WTC11 (cell line): ENCODE data around the gene CALR3. TPM values are rescaled to one million over a fixed set of nuclear protein-coding genes. Genes with fewer than 3 reads are reported as not detected.

Experiments used
- ATAC-seq: fragments of 200-7000 bp; cut with Tn5 transposase; 2 replicates; pipeline ENCODE4 v1.10.0; 2021; ENCODE audit warnings: mild to moderate bottlenecking, moderate library complexity
- CTCF ChIA-PET: fragments of 300-600 bp; sonication (Branson Sonifier 250); formaldehyde crosslinking; loops from one replicate; lab custom pipeline; 2021; ENCODE audit warnings: antibody characterized with exemption; lab: Charles Lee
- POLR2A ChIA-PET: fragments of 350-600 bp; sonication (Branson Sonifier 250); formaldehyde crosslinking; loops from one replicate; lab custom pipeline; 2021; ENCODE audit warnings: antibody characterized with exemption; lab: Charles Lee
- DNase-seq: peaks from one replicate; pipeline ENCODE4 v3.0.0; 2021; ENCODE audit warnings: low spot score
- H3K27ac Mint-ChIP-seq: 2 replicates; pipeline ENCODE4 v1.8.0; 2021; ENCODE audit warnings: mixed read lengths
- H3K27me3 Mint-ChIP-seq: 2 replicates; pipeline ENCODE4 v1.8.0; 2021; ENCODE audit warnings: low read depth, mild to moderate bottlenecking, moderate library complexity, mixed read lengths
- H3K36me3 Mint-ChIP-seq: 2 replicates; pipeline ENCODE4 v1.8.0; 2021; ENCODE audit warnings: mixed read lengths
- H3K4me1 Mint-ChIP-seq: 2 replicates; pipeline ENCODE4 v1.8.0; 2022; ENCODE audit warnings: mixed read lengths
- H3K4me3 Mint-ChIP-seq: 2 replicates; pipeline ENCODE4 v1.8.0; 2021; ENCODE audit warnings: mild to moderate bottlenecking, moderate library complexity, mixed read lengths
- H3K9me3 Mint-ChIP-seq: 2 replicates; pipeline ENCODE4 v1.8.0; 2021; ENCODE audit warnings: mixed read lengths
- ATF1 ChIP-seq: sonication (generic); formaldehyde crosslinking; IDR thresholded peaks from 2 replicates; pipeline ENCODE4 v1.8.1; 2023; ENCODE audit warnings: mild to moderate bottlenecking, moderate library complexity, missing genetic modification reagents
- E2F4 ChIP-seq: sonication (generic); formaldehyde crosslinking; IDR thresholded peaks from 2 replicates; pipeline ENCODE4 v1.8.1; 2022; ENCODE audit warnings: low read depth, mild to moderate bottlenecking, moderate library complexity, missing genetic modification reagents, borderline replicate concordance
- ELF4 ChIP-seq: sonication (generic); formaldehyde crosslinking; IDR thresholded peaks from 2 replicates; pipeline ENCODE4 v1.8.1; 2022; ENCODE audit warnings: low read depth, mild to moderate bottlenecking, moderate library complexity, missing genetic modification reagents
- GRHL2 ChIP-seq: fragments of 250-450 bp; sonication (Bioruptor Pico); IDR thresholded peaks from 2 replicates; pipeline ENCODE4 v1.8.0; 2022; ENCODE audit warnings: mild to moderate bottlenecking, moderate library complexity; ENCODE audit not compliant: insufficient replicate concordance, severe bottlenecking
- GTF2I ChIP-seq: fragments of 250-450 bp; sonication (Bioruptor Pico); conservative IDR thresholded peaks from 2 replicates; pipeline ENCODE4 v1.4.0; 2021; ENCODE audit warnings: mild to moderate bottlenecking
- IRF1 ChIP-seq: sonication (generic); formaldehyde crosslinking; IDR thresholded peaks from 2 replicates; pipeline ENCODE4 v1.8.0; 2023; ENCODE audit warnings: missing genetic modification reagents
- KAT7 ChIP-seq: sonication (generic); formaldehyde crosslinking; IDR thresholded peaks from 2 replicates; pipeline ENCODE4 v1.8.1; 2023; ENCODE audit warnings: missing genetic modification reagents, mild to moderate bottlenecking, borderline replicate concordance
- NFYB ChIP-seq: sonication (generic); formaldehyde crosslinking; conservative IDR thresholded peaks from 2 replicates; pipeline ENCODE4 v1.8.0; 2022; ENCODE audit warnings: low read depth, missing genetic modification reagents
- OVOL2 ChIP-seq: fragments of 250-450 bp; sonication (Bioruptor Pico); IDR thresholded peaks from 2 replicates; pipeline ENCODE4 v1.9.0; 2021; ENCODE audit warnings: mild to moderate bottlenecking, borderline replicate concordance
- ZNF121 ChIP-seq: sonication (generic); formaldehyde crosslinking; IDR thresholded peaks from 2 replicates; pipeline ENCODE4 v1.8.0; 2023; ENCODE audit warnings: missing genetic modification reagents
- ZNF138 ChIP-seq: sonication (generic); formaldehyde crosslinking; conservative IDR thresholded peaks from 2 replicates; pipeline ENCODE4 v1.8.1; 2022; ENCODE audit warnings: mild to moderate bottlenecking, moderate library complexity, missing genetic modification reagents
- ZNF219 ChIP-seq: sonication (generic); formaldehyde crosslinking; IDR thresholded peaks from 2 replicates; pipeline ENCODE4 v1.8.0; 2023; ENCODE audit warnings: missing genetic modification reagents, mild to moderate bottlenecking, borderline replicate concordance
- ZNF317 ChIP-seq: sonication (generic); formaldehyde crosslinking; IDR thresholded peaks from 2 replicates; pipeline ENCODE4 v1.8.1; 2023; ENCODE audit warnings: low read depth, mild to moderate bottlenecking, moderate library complexity, missing genetic modification reagents, borderline replicate concordance
- ZNF416 ChIP-seq: fragments of 250-450 bp; sonication (Bioruptor Pico); IDR thresholded peaks from 2 replicates; pipeline ENCODE4 v1.9.0; 2021; ENCODE audit warnings: mild to moderate bottlenecking, inconsistent platforms
- ZNF671 ChIP-seq: fragments of 250-450 bp; sonication (Bioruptor Pico); IDR thresholded peaks from 2 replicates; pipeline ENCODE4 v1.8.0; 2021; ENCODE audit warnings: mild to moderate bottlenecking
- ZSCAN18 ChIP-seq: fragments of 250-450 bp; sonication (Bioruptor Pico); IDR thresholded peaks from 2 replicates; pipeline ENCODE4 v2.1.2; 2022; ENCODE audit warnings: mild to moderate bottlenecking, moderate library complexity
- total RNA-seq: library from RNA; stranded (reverse); gene quantifications from 3 replicates; pipeline ENCODE4 v1.2.3, GENCODE V29; 2021
- TF ChIP-seq, protein P1 (sequence below): sonication (generic); formaldehyde crosslinking; IDR thresholded peaks from 2 replicates; pipeline ENCODE4 v1.8.0; 2022; ENCODE audit warnings: missing genetic modification reagents
- TF ChIP-seq, protein P2 (sequence below): sonication (generic); formaldehyde crosslinking; IDR thresholded peaks from 2 replicates; pipeline ENCODE4 v1.8.1; 2023; ENCODE audit warnings: mild to moderate bottlenecking, missing genetic modification reagents, borderline replicate concordance
- TF ChIP-seq, protein P3 (sequence below): sonication (generic); formaldehyde crosslinking; IDR thresholded peaks from 2 replicates; pipeline ENCODE4 v1.8.0; 2022; ENCODE audit warnings: mild to moderate bottlenecking, missing genetic modification reagents

Gene CALR3
- total RNA-seq, 1 experiment from 2014 or later = 0.87 TPM

DNA sequence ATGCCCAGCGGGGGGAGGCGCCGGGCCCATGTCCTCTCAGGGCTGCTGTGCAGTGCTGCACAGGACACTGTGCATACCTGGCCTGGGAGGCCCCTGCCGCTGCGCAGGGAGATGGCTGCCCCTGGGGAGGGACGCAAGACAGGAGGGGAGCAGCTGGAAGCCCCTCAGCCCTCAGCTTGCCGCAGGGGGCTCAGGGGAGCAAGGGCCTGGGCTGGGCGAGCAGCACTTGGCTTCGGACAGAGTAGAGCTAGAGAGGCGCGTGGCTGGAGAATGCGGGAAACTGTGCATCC lies 35.4 kb upstream of the CALR3 start (continued):
- TF ChIP-seq, protein P1, sequence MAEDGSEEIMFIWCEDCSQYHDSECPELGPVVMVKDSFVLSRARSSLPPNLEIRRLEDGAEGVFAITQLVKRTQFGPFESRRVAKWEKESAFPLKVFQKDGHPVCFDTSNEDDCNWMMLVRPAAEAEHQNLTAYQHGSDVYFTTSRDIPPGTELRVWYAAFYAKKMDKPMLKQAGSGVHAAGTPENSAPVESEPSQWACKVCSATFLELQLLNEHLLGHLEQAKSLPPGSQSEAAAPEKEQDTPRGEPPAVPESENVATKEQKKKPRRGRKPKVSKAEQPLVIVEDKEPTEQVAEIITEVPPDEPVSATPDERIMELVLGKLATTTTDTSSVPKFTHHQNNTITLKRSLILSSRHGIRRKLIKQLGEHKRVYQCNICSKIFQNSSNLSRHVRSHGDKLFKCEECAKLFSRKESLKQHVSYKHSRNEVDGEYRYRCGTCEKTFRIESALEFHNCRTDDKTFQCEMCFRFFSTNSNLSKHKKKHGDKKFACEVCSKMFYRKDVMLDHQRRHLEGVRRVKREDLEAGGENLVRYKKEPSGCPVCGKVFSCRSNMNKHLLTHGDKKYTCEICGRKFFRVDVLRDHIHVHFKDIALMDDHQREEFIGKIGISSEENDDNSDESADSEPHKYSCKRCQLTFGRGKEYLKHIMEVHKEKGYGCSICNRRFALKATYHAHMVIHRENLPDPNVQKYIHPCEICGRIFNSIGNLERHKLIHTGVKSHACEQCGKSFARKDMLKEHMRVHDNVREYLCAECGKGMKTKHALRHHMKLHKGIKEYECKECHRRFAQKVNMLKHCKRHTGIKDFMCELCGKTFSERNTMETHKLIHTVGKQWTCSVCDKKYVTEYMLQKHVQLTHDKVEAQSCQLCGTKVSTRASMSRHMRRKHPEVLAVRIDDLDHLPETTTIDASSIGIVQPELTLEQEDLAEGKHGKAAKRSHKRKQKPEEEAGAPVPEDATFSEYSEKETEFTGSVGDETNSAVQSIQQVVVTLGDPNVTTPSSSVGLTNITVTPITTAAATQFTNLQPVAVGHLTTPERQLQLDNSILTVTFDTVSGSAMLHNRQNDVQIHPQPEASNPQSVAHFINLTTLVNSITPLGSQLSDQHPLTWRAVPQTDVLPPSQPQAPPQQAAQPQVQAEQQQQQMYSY = no peak
- no peak for TF ChIP-seq ELF4 (CRISPR knock-in tag)
- TF ChIP-seq KAT7 (CRISPR knock-in tag) = no peak
- no peak for TF ChIP-seq ZNF317 (CRISPR knock-in tag)

DNA sequence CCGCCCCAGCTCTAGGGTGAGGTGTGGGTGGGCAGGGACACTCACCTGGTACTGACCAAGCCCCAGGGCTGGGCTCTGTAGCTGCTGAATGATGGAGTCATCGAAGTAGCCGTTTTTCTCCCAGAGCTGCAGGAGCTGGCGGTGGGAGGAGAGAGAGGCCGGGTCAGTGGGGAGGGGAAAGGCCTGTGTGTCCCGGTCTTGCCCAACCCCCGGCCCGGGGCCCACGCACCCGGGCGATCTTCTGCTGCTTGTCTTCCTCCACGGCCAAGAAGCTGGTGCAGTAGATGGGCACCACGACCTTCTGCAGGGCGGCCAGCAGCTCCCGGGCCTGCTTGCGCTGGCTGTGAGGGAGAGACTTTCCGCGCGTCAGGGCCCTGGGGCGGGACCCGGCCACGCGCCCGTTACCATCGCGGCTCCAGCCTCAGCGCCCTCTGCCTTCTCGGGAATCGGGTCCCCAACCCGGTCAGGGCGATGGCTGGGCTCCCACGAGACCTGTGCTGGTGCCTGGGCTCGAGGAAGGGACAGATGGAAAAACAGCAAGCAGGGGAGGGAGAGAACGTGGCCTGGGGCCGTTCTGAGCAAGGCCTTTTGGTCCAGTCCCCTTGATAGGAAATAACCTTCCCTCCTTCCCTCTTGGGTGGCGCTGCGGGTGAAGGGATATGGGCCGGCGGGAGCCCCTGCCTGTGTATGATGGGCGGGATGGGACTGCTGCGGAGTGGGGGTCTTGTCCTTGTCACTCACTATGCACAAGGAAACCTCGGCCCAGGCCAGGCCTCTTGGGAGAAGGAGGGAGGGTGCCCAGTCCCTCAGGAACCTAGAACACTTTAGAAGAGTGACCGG lies 34.8 kb upstream of the CALR3 start:
- POLR2A ChIA-PET = no interaction called here
- DNase-seq = no peak

More for the DNA sequence above, 34.8 kb upstream of the CALR3 start:
- Mint-ChIP-seq H3K27ac (no peak overlapping the region), H3K9me3 (no peaks in the 10 kb centered on the region), H3K36me3 (peaks cover 66% of the 10 kb centered on the region), H3K4me3 (no peak overlapping the region), H3K4me1 (no peaks in the 10 kb centered on the region), H3K27me3 (no peaks in the 10 kb centered on the region)
- CTCF ChIA-PET = interaction anchor here (1.9 kb wide), 1 partner anchor 89 kb away, joined by 4 read pairs; no protein-coding TSS in a partner anchor
- TF ChIP-seq, protein P2, sequence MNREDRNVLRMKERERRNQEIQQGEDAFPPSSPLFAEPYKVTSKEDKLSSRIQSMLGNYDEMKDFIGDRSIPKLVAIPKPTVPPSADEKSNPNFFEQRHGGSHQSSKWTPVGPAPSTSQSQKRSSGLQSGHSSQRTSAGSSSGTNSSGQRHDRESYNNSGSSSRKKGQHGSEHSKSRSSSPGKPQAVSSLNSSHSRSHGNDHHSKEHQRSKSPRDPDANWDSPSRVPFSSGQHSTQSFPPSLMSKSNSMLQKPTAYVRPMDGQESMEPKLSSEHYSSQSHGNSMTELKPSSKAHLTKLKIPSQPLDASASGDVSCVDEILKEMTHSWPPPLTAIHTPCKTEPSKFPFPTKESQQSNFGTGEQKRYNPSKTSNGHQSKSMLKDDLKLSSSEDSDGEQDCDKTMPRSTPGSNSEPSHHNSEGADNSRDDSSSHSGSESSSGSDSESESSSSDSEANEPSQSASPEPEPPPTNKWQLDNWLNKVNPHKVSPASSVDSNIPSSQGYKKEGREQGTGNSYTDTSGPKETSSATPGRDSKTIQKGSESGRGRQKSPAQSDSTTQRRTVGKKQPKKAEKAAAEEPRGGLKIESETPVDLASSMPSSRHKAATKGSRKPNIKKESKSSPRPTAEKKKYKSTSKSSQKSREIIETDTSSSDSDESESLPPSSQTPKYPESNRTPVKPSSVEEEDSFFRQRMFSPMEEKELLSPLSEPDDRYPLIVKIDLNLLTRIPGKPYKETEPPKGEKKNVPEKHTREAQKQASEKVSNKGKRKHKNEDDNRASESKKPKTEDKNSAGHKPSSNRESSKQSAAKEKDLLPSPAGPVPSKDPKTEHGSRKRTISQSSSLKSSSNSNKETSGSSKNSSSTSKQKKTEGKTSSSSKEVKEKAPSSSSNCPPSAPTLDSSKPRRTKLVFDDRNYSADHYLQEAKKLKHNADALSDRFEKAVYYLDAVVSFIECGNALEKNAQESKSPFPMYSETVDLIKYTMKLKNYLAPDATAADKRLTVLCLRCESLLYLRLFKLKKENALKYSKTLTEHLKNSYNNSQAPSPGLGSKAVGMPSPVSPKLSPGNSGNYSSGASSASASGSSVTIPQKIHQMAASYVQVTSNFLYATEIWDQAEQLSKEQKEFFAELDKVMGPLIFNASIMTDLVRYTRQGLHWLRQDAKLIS = no peak
- TF ChIP-seq GTF2I (no peak), GRHL2 (no peak), ZNF121 (no peak), ZNF671 (no peak), ZSCAN18 (no peak), NFYB (CRISPR knock-in tag) (no peak), ATF1 (no peak), ZNF416 (no peak), ZNF219 (CRISPR knock-in tag) (no peak), IRF1 (CRISPR knock-in tag) (no peak), ZNF138 (CRISPR knock-in tag) (no peak), E2F4 (CRISPR knock-in tag) (no peak), OVOL2 (CRISPR knock-in tag) (no peak)
- TF ChIP-seq, protein P3, sequence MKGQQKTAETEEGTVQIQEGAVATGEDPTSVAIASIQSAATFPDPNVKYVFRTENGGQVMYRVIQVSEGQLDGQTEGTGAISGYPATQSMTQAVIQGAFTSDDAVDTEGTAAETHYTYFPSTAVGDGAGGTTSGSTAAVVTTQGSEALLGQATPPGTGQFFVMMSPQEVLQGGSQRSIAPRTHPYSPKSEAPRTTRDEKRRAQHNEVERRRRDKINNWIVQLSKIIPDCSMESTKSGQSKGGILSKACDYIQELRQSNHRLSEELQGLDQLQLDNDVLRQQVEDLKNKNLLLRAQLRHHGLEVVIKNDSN = no peak
- no peak for ATAC-seq
